ENCODE results near the gene ATP8A2. TPM values are rescaled to one million over a fixed set of nuclear protein-coding genes. Genes with fewer than 3 reads are reported as not detected.

Gene ATP8A2
- total and polyA plus RNA-seq, 4 donors: 0.01 to 0.08 (median 0.05) TPM; not detected in 1

DNA sequence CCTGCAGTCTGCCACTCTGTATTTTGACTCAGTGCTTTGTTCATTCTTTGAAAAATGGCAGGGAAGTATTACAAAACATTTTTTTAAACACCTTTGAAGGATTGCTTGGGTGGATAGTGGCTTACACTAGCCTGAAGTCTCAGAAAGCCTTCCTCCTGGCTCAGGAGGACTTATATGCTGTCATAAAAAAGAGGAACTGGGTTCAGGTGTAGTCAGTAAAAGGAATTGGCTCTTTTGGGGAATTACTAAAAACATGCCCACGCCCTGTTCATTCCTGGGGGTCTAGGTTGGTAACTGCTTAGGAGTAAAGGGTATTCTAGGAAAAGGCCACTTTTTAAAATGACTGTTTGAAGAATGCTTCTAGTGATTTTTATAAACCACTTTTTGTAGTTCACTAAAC, 493.2 kb downstream of the ATP8A2 start:
- 70% methylated on average over 1 of the region's 1 CpG for WGBS
- TF ChIP-seq, protein P1, sequence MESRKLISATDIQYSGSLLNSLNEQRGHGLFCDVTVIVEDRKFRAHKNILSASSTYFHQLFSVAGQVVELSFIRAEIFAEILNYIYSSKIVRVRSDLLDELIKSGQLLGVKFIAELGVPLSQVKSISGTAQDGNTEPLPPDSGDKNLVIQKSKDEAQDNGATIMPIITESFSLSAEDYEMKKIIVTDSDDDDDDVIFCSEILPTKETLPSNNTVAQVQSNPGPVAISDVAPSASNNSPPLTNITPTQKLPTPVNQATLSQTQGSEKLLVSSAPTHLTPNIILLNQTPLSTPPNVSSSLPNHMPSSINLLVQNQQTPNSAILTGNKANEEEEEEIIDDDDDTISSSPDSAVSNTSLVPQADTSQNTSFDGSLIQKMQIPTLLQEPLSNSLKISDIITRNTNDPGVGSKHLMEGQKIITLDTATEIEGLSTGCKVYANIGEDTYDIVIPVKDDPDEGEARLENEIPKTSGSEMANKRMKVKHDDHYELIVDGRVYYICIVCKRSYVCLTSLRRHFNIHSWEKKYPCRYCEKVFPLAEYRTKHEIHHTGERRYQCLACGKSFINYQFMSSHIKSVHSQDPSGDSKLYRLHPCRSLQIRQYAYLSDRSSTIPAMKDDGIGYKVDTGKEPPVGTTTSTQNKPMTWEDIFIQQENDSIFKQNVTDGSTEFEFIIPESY (IDR thresholded peaks at IDR 0.05): no peak
- TF ChIP-seq EGR1 (IDR thresholded peaks at IDR 0.05; ENCODE audit: low read depth in 2 of 2): no peak

DNA sequence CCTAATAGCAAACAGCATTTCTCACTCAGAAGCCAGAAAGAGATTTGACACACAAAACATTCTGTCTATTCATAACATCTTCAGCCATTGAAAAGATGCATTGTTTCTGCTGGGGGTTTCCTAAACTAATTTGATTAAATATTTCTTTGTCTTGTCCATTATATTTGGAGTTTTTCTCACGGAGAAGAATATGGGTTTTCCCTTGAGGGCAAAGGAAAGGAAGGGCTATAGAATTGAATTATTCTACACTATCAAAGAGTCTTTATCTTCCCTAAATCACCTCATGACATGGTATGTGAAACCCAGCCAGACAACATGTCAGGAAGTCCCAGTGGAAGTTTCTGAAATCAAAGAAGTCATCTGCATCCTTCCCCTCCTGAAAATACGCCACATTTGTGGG, 493.6 kb downstream of the ATP8A2 start:
- 75% methylated on average over 2 of the region's 2 CpGs for WGBS
- Histone ChIP-seq H3K9ac (ENCODE audit: low read depth in 1 of 2, low read length in 2 of 2) (no peak overlapping the region), H3K27me3 (ENCODE audit: control insufficient read depth in 4 of 4, insufficient read depth in 4 of 4, low read length in 3 of 4) (no peaks in the 10 kb centered on the region), H3K4me1 (ENCODE audit: control insufficient read depth in 4 of 4, insufficient read depth in 4 of 4, low read length in 3 of 4) (no peaks in the 10 kb centered on the region), H3K4me3 (ENCODE audit: low read depth in 1 of 3, low read length in 3 of 3) (no peak overlapping the region), H3K36me3 (ENCODE audit: control insufficient read depth in 4 of 4, insufficient read depth in 3 of 4, low read depth in 1 of 4, low read length in 3 of 4) (no peaks in the 10 kb centered on the region), H3K9me3 (ENCODE audit: control insufficient read depth in 4 of 4, low read length in 3 of 4) (no peaks in the 10 kb centered on the region), H3K27ac (ENCODE audit: low read depth in 1 of 2, low read length in 2 of 2) (no peak overlapping the region)
- DNase-seq (ENCODE audit: low spot score): no peak
- TF ChIP-seq FOXA2 (IDR thresholded peaks at IDR 0.05) (no peak), EGR1 (IDR thresholded peaks at IDR 0.05; ENCODE audit: low read depth in 2 of 2) (no peak), HNF4A (conservative IDR thresholded peaks at IDR 0.05) (no peak), RAD21 (IDR thresholded peaks at IDR 0.05) (no peak), TAF1 (conservative IDR thresholded peaks at IDR 0.05) (no peak), SP1 (IDR thresholded peaks at IDR 0.05) (no peak), FOXA1 (IDR thresholded peaks at IDR 0.05) (no peak), NR2F2 (IDR thresholded peaks at IDR 0.05) (no peak), JUND (IDR thresholded peaks at IDR 0.05) (no peak), RXRA (IDR thresholded peaks at IDR 0.05) (no peak)
- TF ChIP-seq, protein P1 (IDR thresholded peaks at IDR 0.05): no peak
- TF ChIP-seq, protein P2, sequence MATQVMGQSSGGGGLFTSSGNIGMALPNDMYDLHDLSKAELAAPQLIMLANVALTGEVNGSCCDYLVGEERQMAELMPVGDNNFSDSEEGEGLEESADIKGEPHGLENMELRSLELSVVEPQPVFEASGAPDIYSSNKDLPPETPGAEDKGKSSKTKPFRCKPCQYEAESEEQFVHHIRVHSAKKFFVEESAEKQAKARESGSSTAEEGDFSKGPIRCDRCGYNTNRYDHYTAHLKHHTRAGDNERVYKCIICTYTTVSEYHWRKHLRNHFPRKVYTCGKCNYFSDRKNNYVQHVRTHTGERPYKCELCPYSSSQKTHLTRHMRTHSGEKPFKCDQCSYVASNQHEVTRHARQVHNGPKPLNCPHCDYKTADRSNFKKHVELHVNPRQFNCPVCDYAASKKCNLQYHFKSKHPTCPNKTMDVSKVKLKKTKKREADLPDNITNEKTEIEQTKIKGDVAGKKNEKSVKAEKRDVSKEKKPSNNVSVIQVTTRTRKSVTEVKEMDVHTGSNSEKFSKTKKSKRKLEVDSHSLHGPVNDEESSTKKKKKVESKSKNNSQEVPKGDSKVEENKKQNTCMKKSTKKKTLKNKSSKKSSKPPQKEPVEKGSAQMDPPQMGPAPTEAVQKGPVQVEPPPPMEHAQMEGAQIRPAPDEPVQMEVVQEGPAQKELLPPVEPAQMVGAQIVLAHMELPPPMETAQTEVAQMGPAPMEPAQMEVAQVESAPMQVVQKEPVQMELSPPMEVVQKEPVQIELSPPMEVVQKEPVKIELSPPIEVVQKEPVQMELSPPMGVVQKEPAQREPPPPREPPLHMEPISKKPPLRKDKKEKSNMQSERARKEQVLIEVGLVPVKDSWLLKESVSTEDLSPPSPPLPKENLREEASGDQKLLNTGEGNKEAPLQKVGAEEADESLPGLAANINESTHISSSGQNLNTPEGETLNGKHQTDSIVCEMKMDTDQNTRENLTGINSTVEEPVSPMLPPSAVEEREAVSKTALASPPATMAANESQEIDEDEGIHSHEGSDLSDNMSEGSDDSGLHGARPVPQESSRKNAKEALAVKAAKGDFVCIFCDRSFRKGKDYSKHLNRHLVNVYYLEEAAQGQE (IDR thresholded peaks at IDR 0.05): no peak
- TF ChIP-seq, protein P3, sequence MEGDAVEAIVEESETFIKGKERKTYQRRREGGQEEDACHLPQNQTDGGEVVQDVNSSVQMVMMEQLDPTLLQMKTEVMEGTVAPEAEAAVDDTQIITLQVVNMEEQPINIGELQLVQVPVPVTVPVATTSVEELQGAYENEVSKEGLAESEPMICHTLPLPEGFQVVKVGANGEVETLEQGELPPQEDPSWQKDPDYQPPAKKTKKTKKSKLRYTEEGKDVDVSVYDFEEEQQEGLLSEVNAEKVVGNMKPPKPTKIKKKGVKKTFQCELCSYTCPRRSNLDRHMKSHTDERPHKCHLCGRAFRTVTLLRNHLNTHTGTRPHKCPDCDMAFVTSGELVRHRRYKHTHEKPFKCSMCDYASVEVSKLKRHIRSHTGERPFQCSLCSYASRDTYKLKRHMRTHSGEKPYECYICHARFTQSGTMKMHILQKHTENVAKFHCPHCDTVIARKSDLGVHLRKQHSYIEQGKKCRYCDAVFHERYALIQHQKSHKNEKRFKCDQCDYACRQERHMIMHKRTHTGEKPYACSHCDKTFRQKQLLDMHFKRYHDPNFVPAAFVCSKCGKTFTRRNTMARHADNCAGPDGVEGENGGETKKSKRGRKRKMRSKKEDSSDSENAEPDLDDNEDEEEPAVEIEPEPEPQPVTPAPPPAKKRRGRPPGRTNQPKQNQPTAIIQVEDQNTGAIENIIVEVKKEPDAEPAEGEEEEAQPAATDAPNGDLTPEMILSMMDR (IDR thresholded peaks at IDR 0.05; ENCODE audit: low read depth, low read length, missing input control): no peak
- TF ChIP-seq, protein P4, sequence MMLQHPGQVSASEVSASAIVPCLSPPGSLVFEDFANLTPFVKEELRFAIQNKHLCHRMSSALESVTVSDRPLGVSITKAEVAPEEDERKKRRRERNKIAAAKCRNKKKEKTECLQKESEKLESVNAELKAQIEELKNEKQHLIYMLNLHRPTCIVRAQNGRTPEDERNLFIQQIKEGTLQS (IDR thresholded peaks at IDR 0.05): no peak
- TF ChIP-seq, protein P5, sequence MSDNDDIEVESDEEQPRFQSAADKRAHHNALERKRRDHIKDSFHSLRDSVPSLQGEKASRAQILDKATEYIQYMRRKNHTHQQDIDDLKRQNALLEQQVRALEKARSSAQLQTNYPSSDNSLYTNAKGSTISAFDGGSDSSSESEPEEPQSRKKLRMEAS (IDR thresholded peaks at IDR 0.05): no peak

More for the DNA sequence above, 493.2 kb downstream of the ATP8A2 start:
- H3K4me3 ChIP-seq (ENCODE audit: low read depth in 1 of 3, low read length in 3 of 3): no peak overlapping the region
- no peak overlapping the region for H3K9ac ChIP-seq (ENCODE audit: low read depth in 1 of 2, low read length in 2 of 2)
- no peaks in the 10 kb centered on the region for H3K27me3 ChIP-seq (ENCODE audit: control insufficient read depth in 4 of 4, insufficient read depth in 4 of 4, low read length in 3 of 4)
- H3K4me1 ChIP-seq (ENCODE audit: control insufficient read depth in 4 of 4, insufficient read depth in 4 of 4, low read length in 3 of 4): no peaks in the 10 kb centered on the region
- H3K36me3 ChIP-seq (ENCODE audit: control insufficient read depth in 4 of 4, insufficient read depth in 3 of 4, low read depth in 1 of 4, low read length in 3 of 4): no peaks in the 10 kb centered on the region
- no peaks in the 10 kb centered on the region for H3K9me3 ChIP-seq (ENCODE audit: control insufficient read depth in 4 of 4, low read length in 3 of 4)
- no peak for DNase-seq (ENCODE audit: low spot score)
- no peak overlapping the region for H3K27ac ChIP-seq (ENCODE audit: low read depth in 1 of 2, low read length in 2 of 2)

Measured in liver (tissue), 9 donors.